Mesodermal cell (in vitro differentiated cells): ENCODE measurements around the gene HAUS3.

ENCODE experiments used
- H3K27ac ChIP-seq: 2 replicates; pipeline ENCODE4 v1.7.0; 2013; ENCODE audit warnings: mild to moderate bottlenecking, low read depth, low read length, moderate library complexity; ENCODE audit not compliant: severe bottlenecking
- H3K36me3 ChIP-seq: 2 replicates; pipeline ENCODE4 v1.7.1; 2013; ENCODE audit warnings: mild to moderate bottlenecking, low read length, moderate library complexity; ENCODE audit not compliant: control insufficient read depth, insufficient read depth
- H3K4me1 ChIP-seq: one replicate; pipeline ENCODE4 v1.7.1; 2013; ENCODE audit warnings: mild to moderate bottlenecking, low read length; ENCODE audit not compliant: insufficient read depth, control insufficient read depth, poor library complexity, severe bottlenecking
- H3K4me3 ChIP-seq: 2 replicates; pipeline ENCODE4 v1.7.0; 2013; ENCODE audit warnings: low read length, control low read depth, mild to moderate bottlenecking; ENCODE audit not compliant: insufficient read depth, poor library complexity, severe bottlenecking; ENCODE audit errors: extremely low read depth
- H3K9me3 ChIP-seq: 2 replicates; pipeline ENCODE4 v1.7.1; 2013; ENCODE audit warnings: mild to moderate bottlenecking, low read length, moderate library complexity; ENCODE audit not compliant: control insufficient read depth
- WGBS, 2 experiments: methylation state at CpG; one replicate each; pipeline ENCODE4 v1.1.5; 2013; ENCODE audit warnings: missing lambda C conversion rate in 2 of 2; ENCODE audit not compliant: insufficient coverage in 2 of 2; 5-methylcytosine and 5-hydroxymethylcytosine counted together

Gene HAUS3

GRCh38 chr4:2261853-2262144, 19.9 kb upstream of the HAUS3 start, which contains the start of gene MXD4:
MXD4 (minus strand) TSS chr4:2262109; CDS start chr4:2261980, 129 bp downstream.
- Histone ChIP-seq H3K27ac (peak within 1 kb of the TSS; percentile 87), H3K36me3 (peaks cover 29% of the 10 kb centered on the region), H3K4me3 (peak within 1 kb of the TSS; percentile 83), H3K4me1 (peaks cover 18% of the 10 kb centered on the region), H3K9me3 (no peaks in the 10 kb centered on the region)
- WGBS, 2 experiments = 0% methylated on average over 21 to 32 of the region's 46 CpGs

GRCh38 chr4:2261110-2261852, 19.4 kb upstream of the HAUS3 start:
- H3K27ac ChIP-seq = peak overlapping the region; percentile 78
- no peaks in the 10 kb centered on the region for H3K9me3 ChIP-seq
- WGBS, 2 experiments = 1 to 2% methylated on average over 53 to 69 of the region's 91 CpGs
- H3K4me1 ChIP-seq = peaks cover 18% of the 10 kb centered on the region
- H3K4me3 ChIP-seq = peak overlapping the region; percentile 83
- H3K36me3 ChIP-seq = peaks cover 31% of the 10 kb centered on the region

- 79 to 80% methylated on average over 17 to 21 of the region's 23 CpGs for WGBS, 2 experiments
- no peak overlapping the region for H3K27ac ChIP-seq
- peak overlapping the region; percentile 83 for H3K4me3 ChIP-seq
- no peaks in the 10 kb centered on the region for H3K9me3 ChIP-seq
- peaks cover 34% of the 10 kb centered on the region for H3K36me3 ChIP-seq
- peaks cover 18% of the 10 kb centered on the region for H3K4me1 ChIP-seq
Observed at GRCh38 chr4:2260344-2261109, 18.6 kb upstream of the HAUS3 start.

- peak overlapping the region; percentile 83 for H3K4me3 ChIP-seq
- 92 to 95% methylated on average over 10 to 13 of the region's 15 CpGs for WGBS, 2 experiments
- peaks cover 42% of the 10 kb centered on the region for H3K36me3 ChIP-seq
Observed at GRCh38 chr4:2259541-2260343, 17.8 kb upstream of the HAUS3 start.

GRCh38 chr4:2259036-2259540, 17.2 kb upstream of the HAUS3 start:
- WGBS, 2 experiments = 93 to 97% methylated on average over 13 of the region's 13 CpGs
- Histone ChIP-seq H3K4me1 (peaks cover 18% of the 10 kb centered on the region), H3K4me3 (no peak overlapping the region)

More at GRCh38 chr4:2259541-2260343, 17.8 kb upstream of the HAUS3 start:
- Histone ChIP-seq H3K27ac (no peak overlapping the region), H3K4me1 (peaks cover 18% of the 10 kb centered on the region), H3K9me3 (no peaks in the 10 kb centered on the region)

GRCh38 chr4:2258091-2259035, 16.4 kb upstream of the HAUS3 start:
- Histone ChIP-seq H3K27ac (no peak overlapping the region), H3K9me3 (no peaks in the 10 kb centered on the region), H3K4me1 (peaks cover 11% of the 10 kb centered on the region), H3K36me3 (peaks cover 56% of the 10 kb centered on the region), H3K4me3 (no peak overlapping the region)
- WGBS, 2 experiments = 90 to 92% methylated on average over 15 to 17 of the region's 18 CpGs

More at GRCh38 chr4:2259036-2259540, 17.2 kb upstream of the HAUS3 start:
- Histone ChIP-seq H3K9me3 (no peaks in the 10 kb centered on the region), H3K27ac (no peak overlapping the region), H3K36me3 (peaks cover 49% of the 10 kb centered on the region)

GRCh38 chr4:2257361-2258081, 15.6 kb upstream of the HAUS3 start:
- no peak overlapping the region for H3K4me3 ChIP-seq

GRCh38 chr4:2256781-2257191, 14.9 kb upstream of the HAUS3 start:
- no peak overlapping the region for H3K27ac ChIP-seq
- peaks cover 67% of the 10 kb centered on the region for H3K36me3 ChIP-seq
- H3K4me1 ChIP-seq = peaks cover 11% of the 10 kb centered on the region
- 88 to 91% methylated on average over 11 to 12 of the region's 12 CpGs for WGBS, 2 experiments
- H3K4me3 ChIP-seq = no peak overlapping the region
- H3K9me3 ChIP-seq = no peaks in the 10 kb centered on the region

More at GRCh38 chr4:2257361-2258081, 15.6 kb upstream of the HAUS3 start:
- peaks cover 61% of the 10 kb centered on the region for H3K36me3 ChIP-seq
- no peaks in the 10 kb centered on the region for H3K9me3 ChIP-seq
- no peak overlapping the region for H3K27ac ChIP-seq
- 91 to 97% methylated on average over 10 to 13 of the region's 14 CpGs for WGBS, 2 experiments
- peaks cover 11% of the 10 kb centered on the region for H3K4me1 ChIP-seq

GRCh38 chr4:2256156-2256731, 14.3 kb upstream of the HAUS3 start:
- Histone ChIP-seq H3K4me1 (peaks cover 11% of the 10 kb centered on the region), H3K36me3 (peaks cover 69% of the 10 kb centered on the region), H3K27ac (no peak overlapping the region), H3K9me3 (no peaks in the 10 kb centered on the region), H3K4me3 (no peak overlapping the region)
- WGBS, 2 experiments = 87 to 94% methylated on average over 6 to 7 of the region's 8 CpGs
